H1 (cell line): ENCODE data around the gene BUD23. TPM values are rescaled to one million over a fixed set of nuclear protein-coding genes. Genes with fewer than 3 reads are reported as not detected.
A peak's percentile ranks its signal among the peaks of the same experiment; 100 is the strongest.

Experiments
- CTCF ChIA-PET: fragments of 300-600 bp; sonication (Branson Sonifier 250); formaldehyde crosslinking; loops from one replicate; lab custom pipeline; 2021; ENCODE audit not compliant: partially characterized antibody; lab: Charles Lee
- POLR2A ChIA-PET: fragments of 300-600 bp; sonication (Branson Sonifier 250); formaldehyde crosslinking; loops from one replicate; lab custom pipeline; 2021; ENCODE audit warnings: inconsistent platforms; ENCODE audit not compliant: partially characterized antibody; lab: Charles Lee
- DNase-seq, 2 experiments: peaks; one replicate each; pipeline versions ENCODE4 v3.0.0 to v3.0.0-alpha.2; 2010 to 2022; ENCODE audit warnings: low spot score in 2 of 2, low read depth in 1 of 2, mixed read lengths in 1 of 2
- FAIRE-seq: peaks from 2 replicates; lab custom pipeline; 2011; peaks lifted over from hg19 to GRCh38; lab: Jason Lieb, UNC
- H2AFZ ChIP-seq: 2 replicates; pipeline ENCODE4 v1.8.1; 2012; ENCODE audit warnings: low read length, inconsistent platforms
- H2AK5ac ChIP-seq: 2 replicates; pipeline ENCODE4 v1.6.1; 2013; ENCODE audit warnings: low read depth, low read length
- H2BK120ac ChIP-seq: replicated peaks from 2 replicates; pipeline ENCODE3; 2013; ENCODE audit warnings: low read depth, low read length, inconsistent platforms
- H2BK12ac ChIP-seq: 2 replicates; pipeline ENCODE4 v1.6.1; 2013; ENCODE audit warnings: low read depth, low read length
- H2BK15ac ChIP-seq: 2 replicates; pipeline ENCODE4 v1.6.1; 2013; ENCODE audit warnings: low read length
- H2BK20ac ChIP-seq: 2 replicates; pipeline ENCODE4 v1.6.1; 2013; ENCODE audit warnings: low read length
- H2BK5ac ChIP-seq: 2 replicates; pipeline ENCODE4 v1.6.1; 2013; ENCODE audit warnings: low read depth, low read length
- H3K14ac ChIP-seq: 2 replicates; pipeline ENCODE4 v1.6.1; 2013; ENCODE audit warnings: inconsistent platforms; ENCODE audit not compliant: insufficient read length
- H3K18ac ChIP-seq: 2 replicates; pipeline ENCODE4 v1.6.1; 2013; ENCODE audit warnings: low read length; ENCODE audit errors: extremely low read depth
- H3K23ac ChIP-seq: 2 replicates; pipeline ENCODE4 v1.6.1; 2013; ENCODE audit warnings: inconsistent platforms; ENCODE audit not compliant: insufficient read length
- H3K23me2 ChIP-seq: 2 replicates; pipeline ENCODE4 v1.6.1; 2013; ENCODE audit warnings: low read depth, low read length
- H3K27ac ChIP-seq: 2 replicates; pipeline ENCODE4 v1.6.1; 2011; ENCODE audit warnings: low read depth, low read length, inconsistent platforms
- H3K27me3 ChIP-seq, 4 experiments: replicated peaks in 1 of 4; 1 replicate in 1 of 4; 2 replicates in 3 of 4; pipeline versions ENCODE4 v1.6.1 to v1.8.1; 2011 to 2013; ENCODE audit warnings: low read length in 3 of 4, mild to moderate bottlenecking in 3 of 4, inconsistent platforms in 2 of 4, mixed read lengths in 2 of 4, moderate library complexity in 1 of 4; ENCODE audit not compliant: control insufficient read depth in 3 of 4, insufficient read depth in 3 of 4; ENCODE audit errors: extremely low read depth in 1 of 4
- H3K36me3 ChIP-seq, 4 experiments: 2 replicates each; pipeline versions ENCODE4 v1.6.1 to v1.8.1; 2011 to 2013; ENCODE audit warnings: mild to moderate bottlenecking in 4 of 4, low read length in 3 of 4, moderate library complexity in 2 of 4, control low read depth in 1 of 4, inconsistent platforms in 1 of 4; ENCODE audit not compliant: insufficient read depth in 4 of 4, control insufficient read depth in 2 of 4
- H3K4ac ChIP-seq: replicated peaks from 2 replicates; pipeline ENCODE3; 2013; ENCODE audit warnings: low read length, low read depth, mixed read lengths, inconsistent platforms; ENCODE audit not compliant: insufficient read length
- H3K4me1 ChIP-seq, 4 experiments: replicated peaks in 1 of 4; 1 replicate in 1 of 4; 2 replicates in 3 of 4; pipeline versions ENCODE4 v1.6.1 to v1.8.1; 2011 to 2013; ENCODE audit warnings: low read length in 3 of 4, inconsistent platforms in 2 of 4, mixed read lengths in 1 of 4; ENCODE audit not compliant: insufficient read depth in 4 of 4, control insufficient read depth in 3 of 4
- H3K4me2 ChIP-seq, 2 experiments: 2 replicates each; pipeline versions ENCODE4 v1.6.1 to v1.8.1; 2011 to 2013; ENCODE audit warnings: low read depth in 2 of 2, low read length in 2 of 2, control low read depth in 1 of 2, inconsistent platforms in 1 of 2, mild to moderate bottlenecking in 1 of 2; ENCODE audit not compliant: insufficient read depth in 1 of 2
- H3K4me3 ChIP-seq, 4 experiments: fragments of 200-600, 300-600 bp in 1 of 4; sonication (generic), shearing (Covaris generic), sonication (Bioruptor Twin) in 1 of 4; 2 replicates each; pipeline versions ENCODE4 v1.5.1 to v1.8.1; 2011 to 2016; ENCODE audit warnings: low read length in 4 of 4, low read depth in 3 of 4, control low read depth in 2 of 4, inconsistent platforms in 2 of 4, mild to moderate bottlenecking in 2 of 4, mixed read lengths in 1 of 4, moderate library complexity in 1 of 4; ENCODE audit not compliant: insufficient read depth in 2 of 4; ENCODE audit errors: extremely low read depth in 1 of 4
- H3K56ac ChIP-seq: replicated peaks from 2 replicates; pipeline ENCODE3; 2013; ENCODE audit warnings: low read depth, mild to moderate bottlenecking, mixed read lengths, low read length, inconsistent platforms; ENCODE audit not compliant: insufficient read length
- H3K79me1 ChIP-seq: 2 replicates; pipeline ENCODE4 v1.6.1; 2013; ENCODE audit warnings: low read depth, low read length, control low read depth
- H3K79me2 ChIP-seq, 2 experiments: 2 replicates each; pipeline versions ENCODE4 v1.6.1 to v1.8.1; 2012 to 2013; ENCODE audit warnings: low read length in 2 of 2, mild to moderate bottlenecking in 2 of 2, inconsistent platforms in 1 of 2; ENCODE audit not compliant: insufficient read depth in 2 of 2, control insufficient read depth in 1 of 2
- H3K9ac ChIP-seq, 4 experiments: replicated peaks in 1 of 4; 1 replicate in 1 of 4; 2 replicates in 3 of 4; pipeline versions ENCODE4 v1.6.1 to v1.8.1; 2011 to 2013; ENCODE audit warnings: low read depth in 3 of 4, low read length in 3 of 4, control low read depth in 2 of 4, mild to moderate bottlenecking in 2 of 4, moderate library complexity in 2 of 4, inconsistent platforms in 1 of 4; ENCODE audit errors: extremely low read depth in 1 of 4
- H3K9me3 ChIP-seq, 2 experiments: 2 replicates each; pipeline versions ENCODE4 v1.6.1 to v1.8.1; 2012 to 2013; ENCODE audit warnings: mild to moderate bottlenecking in 2 of 2, moderate library complexity in 2 of 2, control low read depth in 1 of 2, inconsistent platforms in 1 of 2, low read depth in 1 of 2, low read length in 1 of 2, mixed read lengths in 1 of 2; ENCODE audit not compliant: insufficient read depth in 2 of 2
- H4K20me1 ChIP-seq, 2 experiments: replicated peaks in 1 of 2; 2 replicates each; pipeline versions ENCODE3 to v1.8.1; 2011 to 2013; ENCODE audit warnings: inconsistent platforms in 2 of 2, low read length in 2 of 2, mild to moderate bottlenecking in 1 of 2; ENCODE audit not compliant: insufficient read depth in 2 of 2, control insufficient read depth in 1 of 2
- H4K5ac ChIP-seq: 2 replicates; pipeline ENCODE4 v1.6.1; 2013; ENCODE audit warnings: low read length, low read depth, mixed read lengths, inconsistent platforms; ENCODE audit not compliant: insufficient read length
- H4K8ac ChIP-seq: 2 replicates; pipeline ENCODE4 v1.8.0; 2013; ENCODE audit warnings: mild to moderate bottlenecking, moderate library complexity, low read length, inconsistent platforms; ENCODE audit not compliant: insufficient read depth; ENCODE audit errors: extremely low read depth
- H4K91ac ChIP-seq: replicated peaks from 2 replicates; pipeline ENCODE3; 2013; ENCODE audit warnings: low read length, mixed read lengths, inconsistent platforms; ENCODE audit not compliant: insufficient read length
- FOSL1 ChIP-seq: IDR thresholded peaks from 2 replicates; pipeline ENCODE4 v1.6.1; 2011; ENCODE audit warnings: mild to moderate bottlenecking, low read depth, low read length, moderate library complexity; ENCODE audit not compliant: insufficient read depth
- HDAC2 ChIP-seq, 2 experiments: fragments of 300-600 bp in 1 of 2; sonication (generic) in 1 of 2; IDR thresholded peaks; 2 replicates each; pipeline ENCODE4 v1.6.1; 2011 to 2012; ENCODE audit warnings: low read depth in 2 of 2, low read length in 2 of 2, mild to moderate bottlenecking in 2 of 2, moderate library complexity in 2 of 2, borderline replicate concordance in 1 of 2, inconsistent platforms in 1 of 2
- KDM4A ChIP-seq: IDR thresholded peaks from one replicate; pipeline ENCODE4 v1.7.1; 2012; ENCODE audit warnings: low read depth, mild to moderate bottlenecking, moderate library complexity, low read length, inconsistent platforms; ENCODE audit not compliant: severe bottlenecking
- MAFK ChIP-seq: IDR thresholded peaks from 2 replicates; pipeline ENCODE4 v1.6.1; 2012; ENCODE audit warnings: low read depth, mild to moderate bottlenecking, improper control_type of control experiment, low read length
- NRF1 ChIP-seq: IDR thresholded peaks from 2 replicates; pipeline ENCODE4 v1.6.1; 2011; ENCODE audit warnings: mild to moderate bottlenecking, low read depth, low read length, improper control_type of control experiment
- POU5F1 ChIP-seq: IDR thresholded peaks from 2 replicates; pipeline ENCODE4 v1.6.1; 2011; ENCODE audit warnings: low read depth, mild to moderate bottlenecking, low read length, moderate library complexity
- SAP30 ChIP-seq: fragments of 300-600 bp; sonication (generic); IDR thresholded peaks from 2 replicates; pipeline ENCODE4 v1.7.1; 2012; ENCODE audit warnings: low read length, moderate library complexity, mild to moderate bottlenecking, inconsistent platforms; ENCODE audit not compliant: insufficient read depth, insufficient replicate concordance
- SIN3A ChIP-seq, 2 experiments: IDR thresholded peaks in 1 of 2; conservative IDR thresholded peaks in 1 of 2; 2 replicates each; pipeline ENCODE4 v1.6.1; 2011 to 2012; ENCODE audit warnings: low read length in 2 of 2, improper control_type of control experiment in 1 of 2, low read depth in 1 of 2, mild to moderate bottlenecking in 1 of 2
- SP4 ChIP-seq: IDR thresholded peaks from 2 replicates; pipeline ENCODE4 v1.6.1; 2012; ENCODE audit warnings: low read length, inconsistent platforms
- TAF1 ChIP-seq: IDR thresholded peaks from 2 replicates; pipeline ENCODE4 v1.6.1; 2011; ENCODE audit warnings: mild to moderate bottlenecking, low read depth, low read length
- TBP ChIP-seq: IDR thresholded peaks from 2 replicates; pipeline ENCODE4 v1.6.1; 2011; ENCODE audit warnings: low read depth, low read length, improper control_type of control experiment
- WGBS, 2 experiments: shearing (Covaris generic) in 1 of 2; methylation state at CpG; one replicate each; pipeline versions ENCODE4 v1.1.6 to v1.1.7; 2013 to 2015; ENCODE audit warnings: low lambda C conversion rate in 2 of 2, mixed read lengths in 2 of 2, inconsistent platforms in 1 of 2, low coverage in 1 of 2, missing lambda C conversion rate in 1 of 2; ENCODE audit not compliant: insufficient replicate concordance in 2 of 2, insufficient coverage in 1 of 2, insufficient read length in 1 of 2; ENCODE audit errors: extremely low coverage in 1 of 2, missing lambda C conversion rate in 1 of 2; 5-methylcytosine and 5-hydroxymethylcytosine counted together
- polyA plus RNA-seq, 7 experiments: library from polyadenylated mRNA; depleted of rRNA in 3 of 7; stranded (reverse) in 5 of 7; unstranded in 2 of 7; fragments of >200 nt in 5 of 7; fragments of 200-250 nt in 2 of 7; gene quantifications; 1 replicate in 5 of 7; 2 replicates in 1 of 7; 4 replicates in 1 of 7; pipeline versions ENCODE4 v1.2.1 to v1.2.3, GENCODE V29; 2011 to 2013; ENCODE audit warnings: missing spikeins in 2 of 7, mixed read lengths in 2 of 7
- total RNA-seq: library from RNA; stranded (reverse); fragmentation: NEBNext Ultra II Directional; extraction: Animal tissue kit (Norgen Biotek cat#: 25700); gene quantifications from 2 replicates; pipeline ENCODE4 v1.2.1, GENCODE V29; 2021
- TF ChIP-seq, protein P1 (sequence below): IDR thresholded peaks from 2 replicates; pipeline ENCODE4 v1.6.1; 2011; ENCODE audit warnings: low read depth, mild to moderate bottlenecking, low read length; ENCODE audit not compliant: insufficient read depth

Gene BUD23
- total and polyA plus RNA-seq, 2 of the 8 experiments (the other 6 are each of a cell fraction or from before 2014, with no cell fraction given) = 72.3 to 78.4 TPM

GRCh38 chr7:73633844-73634243 is 49.6 kb upstream of the BUD23 start:
- Histone ChIP-seq H3K4me1 (peaks cover 0 to 6% (median under 1%) of the 10 kb centered on the region in 4 experiments; a peak in 3 of 7 replicates), H3K4me2 (no peak overlapping the region), H3K9me3 (no peaks in the 10 kb centered on the region), H3K23me2 (peaks cover 5% of the 10 kb centered on the region; the same call in 1 of the 2 replicates), H4K91ac (no peak overlapping the region), H3K23ac (no peak overlapping the region), H3K14ac (no peak overlapping the region), H2BK120ac (no peak overlapping the region), H3K36me3 (no peaks in the 10 kb centered on the region), H2BK5ac (no peak overlapping the region), H3K9ac (no peak overlapping the region), H2BK12ac (no peak overlapping the region), H2AFZ (no peak overlapping the region), H4K8ac (no peak overlapping the region), H3K27me3 (no peaks in the 10 kb centered on the region), H3K79me1 (no peaks in the 10 kb centered on the region), H2BK20ac (no peak overlapping the region), H3K4ac (no peak overlapping the region), H4K5ac (no peak overlapping the region), H4K20me1 (no peaks in the 10 kb centered on the region), H3K56ac (no peak overlapping the region), H2BK15ac (0 out of 2 replicates have a peak overlapping the region, but pooled peaks have one; percentile 40), H3K79me2 (no peaks in the 10 kb centered on the region), H3K4me3 (no peak overlapping the region), H3K18ac (no peak overlapping the region), H2AK5ac (no peak overlapping the region), H3K27ac (no peak overlapping the region)
- FAIRE-seq = no peak
- ChIA-PET CTCF (no interaction called here), POLR2A (no interaction called here)
- WGBS, 2 experiments = 90% methylated on average over 8 of the region's 8 CpGs; no CpG with 5 or more reads in 1 of the 2 experiments
- DNase-seq = no peak
- TF ChIP-seq, protein P1, sequence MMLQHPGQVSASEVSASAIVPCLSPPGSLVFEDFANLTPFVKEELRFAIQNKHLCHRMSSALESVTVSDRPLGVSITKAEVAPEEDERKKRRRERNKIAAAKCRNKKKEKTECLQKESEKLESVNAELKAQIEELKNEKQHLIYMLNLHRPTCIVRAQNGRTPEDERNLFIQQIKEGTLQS = no peak
- TF ChIP-seq NRF1 (no peak), HDAC2 (IDR thresholded peaks at IDR 0.05; ENCODE audit: borderline replicate concordance in 1 of 2, low read depth in 2 of 2, low read length in 2 of 2) (no peak), MAFK (no peak), KDM4A (no peak), POU5F1 (no peak), TBP (no peak), SIN3A (conservative IDR thresholded peaks at IDR 0.05 in 1 of 2, IDR thresholded peaks at IDR 0.05 in 1 of 2; ENCODE audit: low read depth in 1 of 2, low read length in 2 of 2) (no peak), FOSL1 (no peak), TAF1 (no peak), SP4 (no peak), SAP30 (no peak)
